Measurements from ENCODE around the gene CD34.

CD34 gene

GRCh38 chr1:207911856-207912760, 1.2 kb upstream of the CD34 start:
- no peak for DNase-seq (ENCODE audit: insufficient read length)
- TF ChIP-seq TAF1 (IDR thresholded peaks at IDR 0.05; ENCODE audit: borderline replicate concordance, low read depth, low read length): no peak
- TF ChIP-seq POLR2A (IDR thresholded peaks at IDR 0.05; ENCODE audit: low read depth, low read length): no peak
- TF ChIP-seq POLR2AphosphoS5 (IDR thresholded peaks at IDR 0.05; ENCODE audit: low read depth, low read length): no peak
- no peak for FAIRE-seq

GRCh38 chr1:207909687-207910086, 1.2 kb downstream of the CD34 start:
- no peak for TF ChIP-seq POLR2A (IDR thresholded peaks at IDR 0.05; ENCODE audit: low read depth, low read length)
- TF ChIP-seq POLR2AphosphoS5 (IDR thresholded peaks at IDR 0.05; ENCODE audit: low read depth, low read length): no peak
- TF ChIP-seq TAF1 (IDR thresholded peaks at IDR 0.05; ENCODE audit: borderline replicate concordance, low read depth, low read length): no peak
- FAIRE-seq (no peak), DNase-seq (ENCODE audit: insufficient read length) (no peak)

GRCh38 chr1:207908107-207908734, 2.7 kb downstream of the CD34 start:
- DNase-seq (ENCODE audit: insufficient read length) (no peak), FAIRE-seq (no peak)
- no peak for TF ChIP-seq POLR2A (IDR thresholded peaks at IDR 0.05; ENCODE audit: low read depth, low read length)

GRCh38 chr1:207904391-207904790, 6.5 kb downstream of the CD34 start:
- DNase-seq (ENCODE audit: insufficient read length) (no peak), FAIRE-seq (no peak)
- no peak for TF ChIP-seq TAF1 (IDR thresholded peaks at IDR 0.05; ENCODE audit: borderline replicate concordance, low read depth, low read length)
- no peak for TF ChIP-seq POLR2A (IDR thresholded peaks at IDR 0.05; ENCODE audit: low read depth, low read length)
- TF ChIP-seq POLR2AphosphoS5 (IDR thresholded peaks at IDR 0.05; ENCODE audit: low read depth, low read length): no peak

- TF ChIP-seq TAF1 (IDR thresholded peaks at IDR 0.05; ENCODE audit: borderline replicate concordance, low read depth, low read length): no peak
- TF ChIP-seq POLR2AphosphoS5 (IDR thresholded peaks at IDR 0.05; ENCODE audit: low read depth, low read length): no peak
- no peak for TF ChIP-seq POLR2A (IDR thresholded peaks at IDR 0.05; ENCODE audit: low read depth, low read length)
- FAIRE-seq (no peak), DNase-seq (ENCODE audit: insufficient read length) (no peak)
These were observed 7.2 kb downstream of the CD34 start for GRCh38 chr1:207903767-207904166.

GRCh38 chr1:207903053-207903452, 7.9 kb downstream of the CD34 start:
- FAIRE-seq (no peak), DNase-seq (ENCODE audit: insufficient read length) (no peak)
- TF ChIP-seq POLR2A (IDR thresholded peaks at IDR 0.05; ENCODE audit: low read depth, low read length) (no peak), POLR2AphosphoS5 (IDR thresholded peaks at IDR 0.05; ENCODE audit: low read depth, low read length) (no peak), TAF1 (IDR thresholded peaks at IDR 0.05; ENCODE audit: borderline replicate concordance, low read depth, low read length) (no peak)

GRCh38 chr1:207902566-207902965, 8.4 kb downstream of the CD34 start:
- TF ChIP-seq TAF1 (IDR thresholded peaks at IDR 0.05; ENCODE audit: borderline replicate concordance, low read depth, low read length) (no peak), POLR2AphosphoS5 (IDR thresholded peaks at IDR 0.05; ENCODE audit: low read depth, low read length) (no peak), POLR2A (IDR thresholded peaks at IDR 0.05; ENCODE audit: low read depth, low read length) (no peak)
- DNase-seq (ENCODE audit: insufficient read length) (no peak), FAIRE-seq (no peak)

GRCh38 chr1:207901041-207901653, 9.8 kb downstream of the CD34 start:
- FAIRE-seq (no peak), DNase-seq (ENCODE audit: insufficient read length) (no peak)
- TF ChIP-seq POLR2A (IDR thresholded peaks at IDR 0.05; ENCODE audit: low read depth, low read length): no peak
- no peak for TF ChIP-seq TAF1 (IDR thresholded peaks at IDR 0.05; ENCODE audit: borderline replicate concordance, low read depth, low read length)
- TF ChIP-seq POLR2AphosphoS5 (IDR thresholded peaks at IDR 0.05; ENCODE audit: low read depth, low read length): no peak

GRCh38 chr1:207898836-207899235, 12.1 kb downstream of the CD34 start:
- DNase-seq (ENCODE audit: insufficient read length): no peak
- FAIRE-seq: no peak

GRCh38 chr1:207898260-207898659, 12.7 kb downstream of the CD34 start:
- no peak for DNase-seq (ENCODE audit: insufficient read length)
- FAIRE-seq: no peak
- TF ChIP-seq TAF1 (IDR thresholded peaks at IDR 0.05; ENCODE audit: borderline replicate concordance, low read depth, low read length) (no peak), POLR2A (IDR thresholded peaks at IDR 0.05; ENCODE audit: low read depth, low read length) (no peak), POLR2AphosphoS5 (IDR thresholded peaks at IDR 0.05; ENCODE audit: low read depth, low read length) (no peak)

More at GRCh38 chr1:207898836-207899235, 12.1 kb downstream of the CD34 start:
- TF ChIP-seq POLR2A (IDR thresholded peaks at IDR 0.05; ENCODE audit: low read depth, low read length): no peak
- no peak for TF ChIP-seq POLR2AphosphoS5 (IDR thresholded peaks at IDR 0.05; ENCODE audit: low read depth, low read length)
- no peak for TF ChIP-seq TAF1 (IDR thresholded peaks at IDR 0.05; ENCODE audit: borderline replicate concordance, low read depth, low read length)

GRCh38 chr1:207897188-207897587, 13.7 kb downstream of the CD34 start:
- no peak for DNase-seq (ENCODE audit: insufficient read length)
- no peak for TF ChIP-seq TAF1 (IDR thresholded peaks at IDR 0.05; ENCODE audit: borderline replicate concordance, low read depth, low read length)
- TF ChIP-seq POLR2AphosphoS5 (IDR thresholded peaks at IDR 0.05; ENCODE audit: low read depth, low read length): no peak
- TF ChIP-seq POLR2A (IDR thresholded peaks at IDR 0.05; ENCODE audit: low read depth, low read length): no peak
- no peak for FAIRE-seq
